B cell (primary cell): ENCODE measurements around the gene PAMR1. TPM values are rescaled to one million over a fixed set of nuclear protein-coding genes. Genes with fewer than 3 reads are reported as not detected.

Source experiments
- ATAC-seq: fragments of 200-7000 bp; cut with Tn5 transposase; one replicate; pipeline ENCODE4 v1.10.0; 2021; ENCODE audit warnings: low read depth, mild to moderate bottlenecking, moderate number of reproducible peaks, moderate library complexity
- CTCF ChIA-PET: fragments of 350-600 bp; sonication (Branson Sonifier 250); formaldehyde crosslinking; loops from one replicate; lab custom pipeline; 2021; ENCODE audit warnings: antibody characterized with exemption, inconsistent platforms; lab: Charles Lee
- POLR2A ChIA-PET: fragments of 350-600 bp; sonication (Branson Sonifier 250); formaldehyde crosslinking; loops from one replicate; lab custom pipeline; 2021; ENCODE audit warnings: antibody characterized with exemption; lab: Charles Lee
- DNase-seq: peaks from one replicate; pipeline ENCODE4 v3.0.0; 2013
- H2AFZ ChIP-seq: 2 replicates; pipeline ENCODE4 v1.6.1; 2012; ENCODE audit warnings: mild to moderate bottlenecking, low read depth, low read length; ENCODE audit not compliant: insufficient read depth, poor library complexity, severe bottlenecking
- H3K27ac ChIP-seq, 2 donors: 1 replicate in 1 of 2; 2 replicates in 1 of 2; pipeline ENCODE4 v1.5.1; 2012 to 2013; ENCODE audit warnings: low read length in 2 of 2, mild to moderate bottlenecking in 2 of 2, moderate library complexity in 1 of 2
- H3K27me3 ChIP-seq, 4 experiments: fragments of 200-600 bp in 1 of 4; sonication (generic) in 1 of 4; replicated peaks in 1 of 4; 1 replicate in 2 of 4; 2 replicates in 2 of 4; pipeline versions ENCODE4 v1.6.1 to v1.7.0; 2013 to 2016; ENCODE audit warnings: low read length in 3 of 4, mild to moderate bottlenecking in 2 of 4, mixed read lengths in 1 of 4, moderate library complexity in 1 of 4; ENCODE audit not compliant: insufficient read depth in 4 of 4, control insufficient read depth in 3 of 4; ENCODE audit errors: control extremely low read depth in 1 of 4
- H3K36me3 ChIP-seq, 2 experiments: replicated peaks in 1 of 2; 1 replicate in 1 of 2; 2 replicates in 1 of 2; pipeline versions ENCODE4 v1.6.1 to v1.7.1; 2013; ENCODE audit warnings: low read length in 1 of 2; ENCODE audit not compliant: insufficient read depth in 2 of 2, control insufficient read depth in 1 of 2; ENCODE audit errors: control extremely low read depth in 1 of 2, extremely low read depth in 1 of 2
- H3K4me1 ChIP-seq, 2 donors: fragments of 200-600 bp in 1 of 2; sonication (generic) in 1 of 2; 1 replicate in 1 of 2; 2 replicates in 1 of 2; pipeline versions ENCODE4 v1.5.1 to v1.6.1; 2013 to 2017; ENCODE audit warnings: low read length in 2 of 2; ENCODE audit not compliant: control insufficient read depth in 2 of 2, insufficient read depth in 2 of 2
- H3K4me2 ChIP-seq: replicated peaks from 2 replicates; pipeline ENCODE3; 2012; ENCODE audit warnings: mild to moderate bottlenecking, low read depth, low read length; ENCODE audit not compliant: poor library complexity, severe bottlenecking
- H3K4me3 ChIP-seq, 5 experiments: fragments of 200-600 bp in 1 of 5; sonication (generic) in 1 of 5; 1 replicate in 3 of 5; 2 replicates in 2 of 5; pipeline versions ENCODE4 v1.5.1 to v1.7.0; 2011 to 2016; ENCODE audit warnings: low read length in 4 of 5, mild to moderate bottlenecking in 4 of 5, low read depth in 2 of 5, control low read depth in 1 of 5, moderate library complexity in 1 of 5; ENCODE audit not compliant: insufficient read depth in 1 of 5; ENCODE audit errors: control extremely low read depth in 1 of 5, extremely low read depth in 1 of 5
- H3K79me2 ChIP-seq: fragments of 200-600 bp; sonication (generic); one replicate; pipeline ENCODE4 v1.6.0; 2016; ENCODE audit warnings: low read length; ENCODE audit not compliant: control insufficient read depth, insufficient read depth
- H3K9ac ChIP-seq: fragments of 200-600 bp; sonication (generic); 2 replicates; pipeline ENCODE4 v1.6.1; 2017; ENCODE audit warnings: mild to moderate bottlenecking, low read length, moderate library complexity
- H3K9me3 ChIP-seq, 3 donors: one replicate each; pipeline versions ENCODE4 v1.6.1 to v1.7.1; 2013; ENCODE audit warnings: low read length in 2 of 3; ENCODE audit not compliant: control insufficient read depth in 2 of 3, insufficient read depth in 1 of 3; ENCODE audit errors: control extremely low read depth in 1 of 3
- H4K20me1 ChIP-seq: 2 replicates; pipeline ENCODE4 v1.6.0; 2012; ENCODE audit warnings: mild to moderate bottlenecking, low read length; ENCODE audit not compliant: insufficient read depth, control insufficient read depth, poor library complexity, severe bottlenecking
- H3K27ac Mint-ChIP-seq: one replicate; pipeline ENCODE4 v1.8.0; 2021; ENCODE audit warnings: mixed read lengths
- H3K27me3 Mint-ChIP-seq: one replicate; pipeline ENCODE4 v1.8.0; 2021; ENCODE audit warnings: mixed read lengths
- H3K4me1 Mint-ChIP-seq: one replicate; pipeline ENCODE4 v1.8.0; 2021; ENCODE audit warnings: mixed read lengths
- H3K4me3 Mint-ChIP-seq: one replicate; pipeline ENCODE4 v1.8.0; 2021; ENCODE audit warnings: mixed read lengths
- H3K9me3 Mint-ChIP-seq: one replicate; pipeline ENCODE4 v1.8.0; 2022; ENCODE audit warnings: mixed read lengths; ENCODE audit not compliant: insufficient read depth
- CTCF ChIP-seq: fragments of 200-600 bp; IDR thresholded peaks from one replicate; pipeline ENCODE4 v1.8.0; 2022; ENCODE audit warnings: antibody characterized with exemption, mild to moderate bottlenecking
- EZH2 ChIP-seq: IDR thresholded peaks from 2 replicates; pipeline ENCODE4 v1.6.1; 2012; ENCODE audit warnings: borderline replicate concordance, low read depth, mild to moderate bottlenecking, moderate library complexity, low read length; ENCODE audit not compliant: insufficient read depth, poor library complexity, severe bottlenecking
- WGBS: methylation state at CpG from one replicate; pipeline ENCODE4 v1.1.5; 2013; ENCODE audit warnings: missing lambda C conversion rate; ENCODE audit not compliant: insufficient coverage; 5-methylcytosine and 5-hydroxymethylcytosine counted together
- intact Hi-C: fragments of 100-400 bp; cut with micrococcal nuclease; formaldehyde crosslinking; loops from one replicate; pipeline ENCODE4 v1.10.0; 2022
- polyA plus RNA-seq: library from polyadenylated mRNA; depleted of rRNA; stranded (reverse); fragments of >200 nt; gene quantifications from 2 replicates; pipeline ENCODE4 v1.2.3, GENCODE V29; 2012
- total RNA-seq, 2 donors: library from RNA; stranded (reverse); fragments of 120-200 nt in 1 of 2; gene quantifications; 1 replicate in 1 of 2; 2 replicates in 1 of 2; pipeline versions ENCODE4 v1.2.3 to v1.2.4, GENCODE V29; 2013 to 2022

The PAMR1 gene
- total and polyA plus RNA-seq, 2 donors (not counting 1 experiment from before 2014, with no cell fraction given): not detected

GRCh38 chr11:35486446-35486845 is 39.0 kb downstream of the PAMR1 start:
- TF ChIP-seq EZH2 (no peak), CTCF (no peak)
- Mint-ChIP-seq H3K4me3 (no peak overlapping the region), H3K9me3 (peaks cover 4% of the 10 kb centered on the region), H3K4me1 (no peaks in the 10 kb centered on the region), H3K27me3 (peaks cover 55% of the 10 kb centered on the region), H3K27ac (no peak overlapping the region)
- WGBS: 60% methylated on average over 1 of the region's 2 CpGs
- no peak for ATAC-seq
- Histone ChIP-seq H3K27me3 (peaks cover 0 to 22% (median 9%) of the 10 kb centered on the region in 4 experiments), H3K27ac (no peak overlapping the region), H3K36me3 (no peaks in the 10 kb centered on the region), H3K4me3 (no peak overlapping the region), H3K9ac (no peak overlapping the region), H3K4me2 (no peak overlapping the region), H3K9me3 (peaks cover 0 to 8% (median 7%) of the 10 kb centered on the region in 3 donors), H3K79me2 (no peaks in the 10 kb centered on the region), H3K4me1 (no peaks in the 10 kb centered on the region), H4K20me1 (no peaks in the 10 kb centered on the region), H2AFZ (no peak overlapping the region)
- CTCF ChIA-PET: interaction anchor here (1.1 to 2.8 kb wide), 5 partner anchors 15 to 646 kb away, joined by 3 to 10 read pairs (median 5); no protein-coding TSS in a partner anchor
- intact Hi-C loops: loop anchor here (5.0 kb wide), 1 partner anchor 781 kb away; no protein-coding TSS in a partner anchor
- no peak for DNase-seq
- POLR2A ChIA-PET: no interaction called here

GRCh38 chr11:35485656-35486322 is 39.6 kb downstream of the PAMR1 start:
- ChIA-PET POLR2A (no interaction called here), CTCF (interaction anchor here (0.9 to 2.8 kb wide), 10 partner anchors 9 to 645 kb away, joined by 3 to 20 read pairs (median 4); no protein-coding TSS in a partner anchor)
- peaks cover 0 to 22% (median 9%) of the 10 kb centered on the region in 4 experiments for H3K27me3 ChIP-seq
- 21% methylated on average over 10 of the region's 12 CpGs for WGBS
- H3K9ac ChIP-seq: no peak overlapping the region
- Mint-ChIP-seq H3K9me3 (peaks cover 5% of the 10 kb centered on the region), H3K27ac (no peak overlapping the region), H3K4me3 (no peak overlapping the region), H3K27me3 (peaks cover 57% of the 10 kb centered on the region), H3K4me1 (no peaks in the 10 kb centered on the region)
- ATAC-seq: peak; percentile 70
- intact Hi-C loops: loop anchor here (5.0 kb wide), 1 partner anchor 782 kb away; no protein-coding TSS in a partner anchor
- no peaks in the 10 kb centered on the region for H4K20me1 ChIP-seq
- H3K27ac ChIP-seq: no peak overlapping the region
- DNase-seq: peak; percentile 71
- no peak overlapping the region for H3K4me2 ChIP-seq
- no peaks in the 10 kb centered on the region for H3K36me3 ChIP-seq
- H2AFZ ChIP-seq: peak overlapping the region; percentile 1
- no peaks in the 10 kb centered on the region for H3K79me2 ChIP-seq
- H3K9me3 ChIP-seq: peaks cover 0 to 9% (median 8%) of the 10 kb centered on the region in 3 donors
- TF ChIP-seq CTCF (peak; percentile 97), EZH2 (no peak)
- no peaks in the 10 kb centered on the region for H3K4me1 ChIP-seq
- no peak overlapping the region for H3K4me3 ChIP-seq
